ENCODE data around the gene OR5A1. TPM values are rescaled to one million over a fixed set of nuclear protein-coding genes. Genes with fewer than 3 reads are reported as not detected.

The OR5A1 gene
- polyA plus RNA-seq, 3 donors = not detected

- WGBS, 3 donors = 39 to 55% (median 40%) methylated on average over 5 of the region's 5 CpGs
- H3K27ac ChIP-seq (ENCODE audit: low read depth, low read length) = no peak overlapping the region
Observed at GRCh38 chr11:59463190-59463641, 26.9 kb downstream of the OR5A1 start.

GRCh38 chr11:59473015-59473414, 36.7 kb downstream of the OR5A1 start, which contains the start of gene OR4D10:
Gene OR4D10, plus strand, starts transcription at chr11:59473315. Its CDS starts 4,115 bp downstream, at chr11:59477430.
- no peak within 1 kb of the TSS for H3K27ac ChIP-seq (ENCODE audit: low read depth, low read length)

GRCh38 chr11:59475176-59475575, 38.9 kb downstream of the OR5A1 start:
- no peak overlapping the region for H3K27ac ChIP-seq (ENCODE audit: low read depth, low read length)
- WGBS, 3 donors = 54 to 68% (median 56%) methylated on average over 9 of the region's 9 CpGs

- no peak overlapping the region for H3K27ac ChIP-seq (ENCODE audit: low read depth, low read length)
Observed at GRCh38 chr11:59479906-59480305, 43.6 kb downstream of the OR5A1 start.

- H3K27ac ChIP-seq (ENCODE audit: low read depth, low read length) = no peak overlapping the region
- 77 to 89% (median 83%) methylated on average over 3 of the region's 3 CpGs for WGBS, 3 donors
Observed at GRCh38 chr11:59480359-59480758, 44.1 kb downstream of the OR5A1 start.

Other genes starting within 250 kb of the OR5A1 start
- 10 to 100 TPM in 2 of 3 donors, 1 to 10 TPM in 1; 2.3 to 13.5 (median 11.8) TPM for gene MPEG1, start 223.5 kb upstream of the OR5A1 start, polyA plus RNA-seq
- not detected for gene OR5AN1, start 77.6 kb upstream of the OR5A1 start, polyA plus RNA-seq
- under 1 TPM in 1 of 3 donors, not detected in 2; under 0.01 TPM for gene OR5A2, start 10.1 kb upstream of the OR5A1 start, polyA plus RNA-seq
- not detected for gene OR4D6, start 20.5 kb downstream of the OR5A1 start, polyA plus RNA-seq
- not detected for gene OR4D10, start 36.8 kb downstream of the OR5A1 start, polyA plus RNA-seq
- gene OR4D11, start 67.1 kb downstream of the OR5A1 start, polyA plus RNA-seq = not detected
- under 1 TPM in 1 of 3 donors, not detected in 2; under 0.01 TPM for gene OR4D9, start 75.1 kb downstream of the OR5A1 start, polyA plus RNA-seq
- 10 to 100 TPM; 17.0 to 27.8 (median 18.9) TPM for gene OSBP, start 179.3 kb downstream of the OR5A1 start, polyA plus RNA-seq
- gene PATL1, start 232.6 kb downstream of the OR5A1 start, polyA plus RNA-seq = 10 to 100 TPM in 2 of 3 donors, 1 to 10 TPM in 1; 6.5 to 16.8 (median 14.4) TPM

Data from adipose tissue (tissue), 3 donors.